ENCODE measurements around the gene ROBO2.

The ROBO2 gene

GRCh38 chr3:77259694-77260093 is 219.8 kb downstream of the ROBO2 start:
- POLR2A ChIA-PET (ENCODE audit: low non-redundant PET) = no interaction called here
- DNase-seq (ENCODE audit: low spot score) = no peak
- H3K27ac ChIP-seq = no peak overlapping the region
- CTCF ChIA-PET = no interaction called here
- TF ChIP-seq CTCF (conservative IDR thresholded peaks at IDR 0.05; ENCODE audit: low read depth) = no peak

GRCh38 chr3:77262361-77262760 is 222.5 kb downstream of the ROBO2 start:
- DNase-seq (ENCODE audit: low spot score) = no peak
- ChIA-PET CTCF (no interaction called here), POLR2A (ENCODE audit: low non-redundant PET) (no interaction called here)
- TF ChIP-seq CTCF (conservative IDR thresholded peaks at IDR 0.05; ENCODE audit: low read depth) = no peak
- H3K27ac ChIP-seq = no peak overlapping the region

- ChIA-PET POLR2A (ENCODE audit: low non-redundant PET) (no interaction called here), CTCF (no interaction called here)
- H3K27ac ChIP-seq = no peak overlapping the region
- no peak for TF ChIP-seq CTCF (conservative IDR thresholded peaks at IDR 0.05; ENCODE audit: low read depth)
- DNase-seq (ENCODE audit: low spot score) = no peak
Measured at GRCh38 chr3:77267589-77267988, 227.7 kb downstream of the ROBO2 start.

- ChIA-PET CTCF (no interaction called here), POLR2A (ENCODE audit: low non-redundant PET) (no interaction called here)
- H3K27ac ChIP-seq = no peak overlapping the region
- TF ChIP-seq CTCF (conservative IDR thresholded peaks at IDR 0.05; ENCODE audit: low read depth) = no peak
- DNase-seq (ENCODE audit: low spot score) = no peak
Measured at GRCh38 chr3:77271306-77271705, 231.4 kb downstream of the ROBO2 start.

GRCh38 chr3:77271711-77272110 is 231.8 kb downstream of the ROBO2 start:
- TF ChIP-seq CTCF (conservative IDR thresholded peaks at IDR 0.05; ENCODE audit: low read depth) = no peak
- POLR2A ChIA-PET (ENCODE audit: low non-redundant PET) = no interaction called here
- CTCF ChIA-PET = no interaction called here
- DNase-seq (ENCODE audit: low spot score) = no peak
- H3K27ac ChIP-seq = no peak overlapping the region

GRCh38 chr3:77279276-77279675 is 239.4 kb downstream of the ROBO2 start:
- POLR2A ChIA-PET (ENCODE audit: low non-redundant PET) = no interaction called here
- no peak for TF ChIP-seq CTCF (conservative IDR thresholded peaks at IDR 0.05; ENCODE audit: low read depth)
- no peak overlapping the region for H3K27ac ChIP-seq
- CTCF ChIA-PET = no interaction called here
- DNase-seq (ENCODE audit: low spot score) = no peak

GRCh38 chr3:77281721-77282120 is 241.8 kb downstream of the ROBO2 start:
- CTCF ChIA-PET = no interaction called here

More at GRCh38 chr3:77281721-77282120, 241.8 kb downstream of the ROBO2 start:
- no peak overlapping the region for H3K27ac ChIP-seq
- no peak for TF ChIP-seq CTCF (conservative IDR thresholded peaks at IDR 0.05; ENCODE audit: low read depth)
- POLR2A ChIA-PET (ENCODE audit: low non-redundant PET) = no interaction called here
- DNase-seq (ENCODE audit: low spot score) = no peak
